Left ventricle myocardium inferior (tissue), 1 donor: ENCODE data around the gene NFYA. TPM values are rescaled to one million over a fixed set of nuclear protein-coding genes. Genes with fewer than 3 reads are reported as not detected.
A peak's percentile ranks its signal among the peaks of the same experiment; 100 is the strongest.

Source experiments
- DNase-seq: peaks from one replicate; pipeline ENCODE4 v3.0.0-alpha.2; 2020
- H3K27ac ChIP-seq: fragments of 200-600 bp; replicated peaks from 2 replicates; pipeline ENCODE4 v1.8.0; 2021
- H3K27me3 ChIP-seq: fragments of 200-600 bp; 2 replicates; pipeline ENCODE4 v1.8.0; 2021; ENCODE audit warnings: low read depth
- H3K36me3 ChIP-seq: fragments of 200-600 bp; 2 replicates; pipeline ENCODE4 v1.8.0; 2021
- H3K4me1 ChIP-seq: fragments of 200-600 bp; 2 replicates; pipeline ENCODE4 v1.8.0; 2021
- H3K4me3 ChIP-seq: fragments of 200-600 bp; 2 replicates; pipeline ENCODE4 v1.8.0; 2021; ENCODE audit warnings: mild to moderate bottlenecking, moderate library complexity
- H3K9me3 ChIP-seq: fragments of 200-600 bp; replicated peaks from 2 replicates; pipeline ENCODE4 v1.8.0; 2021
- intact Hi-C: fragments of 100-400 bp; cut with micrococcal nuclease; formaldehyde crosslinking; loops from one replicate; pipeline ENCODE4 v1.11.0; 2022
- total RNA-seq: library from RNA; stranded (reverse); fragmentation: NEBNext Ultra II Directional; extraction: Animal tissue kit (Norgen Biotek cat#: 25700); gene quantifications from one replicate; pipeline ENCODE4 v1.2.1, GENCODE V29; 2021
- TF ChIP-seq, protein P1 (sequence below): fragments of 200-600 bp; IDR thresholded peaks from 2 replicates; pipeline ENCODE4 v1.8.0; 2021; ENCODE audit warnings: antibody characterized with exemption, mild to moderate bottlenecking, borderline replicate concordance
- donor health status: DM: no; HTN: yes; CAD: no; lungs with severe emphysema.

Gene NFYA
- total RNA-seq, 1 donor from 2014 or later: 12.5 TPM

DNA sequence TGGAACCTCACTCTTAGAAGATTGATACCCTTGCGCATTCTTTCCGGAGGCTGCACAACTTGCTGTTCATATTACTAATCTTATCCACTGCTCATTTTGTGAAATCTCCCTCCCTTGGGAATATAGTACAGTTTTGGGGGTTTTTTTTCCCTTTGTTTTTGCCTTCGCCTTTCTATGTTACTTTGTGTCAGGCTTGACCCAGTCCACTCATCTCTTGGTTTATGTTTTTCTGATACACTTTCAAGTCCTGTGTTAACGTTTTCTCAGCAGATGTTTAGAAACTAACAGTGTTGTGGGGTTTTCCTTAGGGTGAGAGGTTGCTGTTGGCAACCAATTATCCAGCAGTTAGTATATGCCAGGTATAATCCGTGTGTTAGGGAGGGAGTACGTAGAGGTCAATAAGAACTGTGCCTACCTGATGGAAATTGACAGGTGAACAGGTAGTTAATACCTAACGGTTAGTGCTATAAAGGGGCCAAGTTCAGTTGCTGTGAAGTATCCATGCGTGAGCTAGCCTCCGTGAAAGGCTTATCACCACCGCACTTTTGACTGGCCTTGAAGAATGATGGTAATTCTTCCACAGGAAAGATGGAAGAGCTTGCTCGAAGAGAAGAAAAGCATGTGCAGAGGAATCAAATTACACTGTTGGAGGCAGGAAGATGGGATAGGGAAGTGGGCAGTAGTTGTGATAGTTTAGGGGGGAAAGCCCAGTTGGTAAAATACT is 1.4 kb downstream of the NFYA start:
- Histone ChIP-seq H3K27me3 (no peaks in the 10 kb centered on the region), H3K4me3 (peak overlapping the region; percentile 94), H3K27ac (peak overlapping the region; percentile 99), H3K9me3 (no peaks in the 10 kb centered on the region), H3K4me1 (peaks cover 52% of the 10 kb centered on the region), H3K36me3 (peaks cover 11% of the 10 kb centered on the region)
- intact Hi-C loops: no loop called here
- TF ChIP-seq, protein P1, sequence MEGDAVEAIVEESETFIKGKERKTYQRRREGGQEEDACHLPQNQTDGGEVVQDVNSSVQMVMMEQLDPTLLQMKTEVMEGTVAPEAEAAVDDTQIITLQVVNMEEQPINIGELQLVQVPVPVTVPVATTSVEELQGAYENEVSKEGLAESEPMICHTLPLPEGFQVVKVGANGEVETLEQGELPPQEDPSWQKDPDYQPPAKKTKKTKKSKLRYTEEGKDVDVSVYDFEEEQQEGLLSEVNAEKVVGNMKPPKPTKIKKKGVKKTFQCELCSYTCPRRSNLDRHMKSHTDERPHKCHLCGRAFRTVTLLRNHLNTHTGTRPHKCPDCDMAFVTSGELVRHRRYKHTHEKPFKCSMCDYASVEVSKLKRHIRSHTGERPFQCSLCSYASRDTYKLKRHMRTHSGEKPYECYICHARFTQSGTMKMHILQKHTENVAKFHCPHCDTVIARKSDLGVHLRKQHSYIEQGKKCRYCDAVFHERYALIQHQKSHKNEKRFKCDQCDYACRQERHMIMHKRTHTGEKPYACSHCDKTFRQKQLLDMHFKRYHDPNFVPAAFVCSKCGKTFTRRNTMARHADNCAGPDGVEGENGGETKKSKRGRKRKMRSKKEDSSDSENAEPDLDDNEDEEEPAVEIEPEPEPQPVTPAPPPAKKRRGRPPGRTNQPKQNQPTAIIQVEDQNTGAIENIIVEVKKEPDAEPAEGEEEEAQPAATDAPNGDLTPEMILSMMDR: no peak
- DNase-seq: no peak

DNA sequence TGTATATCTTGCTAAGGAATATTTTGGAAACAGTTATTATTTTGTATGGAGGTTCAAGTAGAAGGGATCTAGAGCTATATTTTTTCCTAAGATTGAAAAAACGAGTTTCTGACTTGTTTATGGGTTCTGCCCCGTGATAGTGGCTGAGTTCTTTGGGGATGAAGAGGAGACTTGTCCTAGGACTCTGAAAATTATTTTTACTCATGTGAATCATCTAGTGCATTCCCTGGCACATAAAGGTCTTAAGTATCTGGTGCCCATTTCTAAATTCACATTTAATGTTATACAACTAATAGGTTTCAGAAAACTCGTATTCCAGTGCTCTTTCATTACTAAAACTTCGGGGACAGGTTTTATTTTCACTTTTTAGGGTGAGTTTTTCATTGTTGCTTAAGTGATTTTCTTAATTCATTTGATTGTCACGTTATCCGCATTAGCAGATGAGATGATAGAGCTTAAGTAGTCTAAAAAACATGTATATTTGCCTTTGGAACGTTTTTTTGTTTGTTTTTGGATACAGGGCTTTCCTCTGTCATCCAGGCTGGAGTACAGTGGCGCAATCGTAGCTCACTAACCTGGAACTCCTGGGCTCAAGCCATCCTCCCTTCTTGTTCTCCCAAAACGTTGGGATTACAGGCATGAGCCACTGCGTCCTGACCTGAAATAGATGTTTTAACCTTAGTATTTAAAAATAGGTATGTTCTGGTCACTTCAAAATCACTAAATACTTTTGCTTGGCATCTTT is 2.1 kb downstream of the NFYA start:
- intact Hi-C loops: no loop called here
- TF ChIP-seq, protein P1: no peak
- no peak for DNase-seq
- Histone ChIP-seq H3K36me3 (peaks cover 12% of the 10 kb centered on the region), H3K27me3 (no peaks in the 10 kb centered on the region), H3K27ac (peak overlapping the region; percentile 99), H3K9me3 (no peaks in the 10 kb centered on the region), H3K4me3 (peak overlapping the region; percentile 94), H3K4me1 (peaks cover 52% of the 10 kb centered on the region)

DNA sequence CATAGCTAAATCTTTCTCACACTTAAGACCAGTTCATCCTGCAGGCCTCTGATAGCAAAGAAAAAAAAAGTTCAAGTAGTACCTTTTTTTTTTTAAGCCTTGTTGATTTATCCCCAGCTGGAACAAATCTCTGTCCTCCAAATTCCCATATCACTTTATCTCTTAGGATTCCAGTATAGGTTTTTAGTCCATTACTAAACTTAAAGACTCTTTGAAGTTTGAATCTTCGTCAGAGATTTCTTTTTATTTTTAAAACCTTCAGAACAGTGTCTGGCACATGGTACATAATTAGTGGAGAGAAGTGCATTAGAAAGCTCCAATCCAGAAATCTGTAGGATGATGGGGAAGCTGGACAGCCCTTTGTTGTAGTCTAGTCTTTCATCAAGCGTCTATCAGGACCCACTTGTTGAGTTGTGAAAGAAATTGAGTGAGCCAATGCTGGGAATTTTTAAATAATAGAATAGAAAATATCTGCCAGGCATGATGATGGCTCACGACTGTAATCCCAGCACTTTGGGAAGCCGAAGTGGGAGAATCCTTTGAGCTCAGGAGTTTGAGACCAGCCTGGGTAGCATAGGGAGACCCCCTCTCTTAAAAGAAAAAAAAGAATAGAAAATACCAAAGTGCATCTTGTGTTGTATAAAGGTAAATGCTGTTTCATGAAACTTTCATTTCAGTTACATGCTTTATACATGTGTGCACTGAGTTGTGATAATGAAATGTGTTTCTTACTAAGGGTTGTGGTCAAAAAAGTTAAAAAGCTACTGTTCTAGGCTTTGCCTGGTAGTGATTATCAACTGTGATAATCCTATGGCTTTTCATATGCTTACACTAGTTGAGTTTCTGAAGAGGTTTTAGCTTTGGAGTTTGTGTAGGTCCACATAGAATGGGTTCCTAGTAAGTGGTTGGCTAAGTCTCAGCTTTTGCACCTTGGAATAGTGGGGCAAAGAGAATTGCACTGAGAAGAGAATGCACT is 3.2 kb downstream of the NFYA start:
- Histone ChIP-seq H3K4me1 (peaks cover 48% of the 10 kb centered on the region), H3K4me3 (no peak overlapping the region), H3K27ac (peak overlapping the region; percentile 99), H3K27me3 (no peaks in the 10 kb centered on the region), H3K36me3 (peaks cover 23% of the 10 kb centered on the region), H3K9me3 (no peaks in the 10 kb centered on the region)
- intact Hi-C loops: no loop called here
- no peak for DNase-seq
- TF ChIP-seq, protein P1: no peak

DNA sequence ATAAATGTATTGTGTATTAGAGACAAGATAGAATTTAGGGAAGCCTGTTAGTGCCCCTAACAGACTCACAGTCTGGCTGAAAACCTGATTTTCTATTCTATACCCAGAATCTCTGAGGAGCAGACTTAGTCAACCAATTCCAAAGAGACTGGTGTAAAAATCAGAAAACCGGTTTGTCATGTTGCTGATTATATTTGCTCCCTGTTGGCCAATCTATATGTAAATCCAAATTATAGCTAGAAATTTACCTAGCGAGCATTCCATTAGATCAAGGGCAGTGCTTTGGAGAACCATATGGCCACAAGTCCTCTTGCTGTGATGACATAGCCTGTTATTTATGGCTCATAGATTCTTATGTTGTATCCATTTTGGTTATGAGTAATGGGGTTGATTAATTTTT is 4.8 kb downstream of the NFYA start:
- Histone ChIP-seq H3K9me3 (no peaks in the 10 kb centered on the region), H3K27ac (no peak overlapping the region), H3K27me3 (no peaks in the 10 kb centered on the region), H3K4me1 (peaks cover 41% of the 10 kb centered on the region), H3K4me3 (no peak overlapping the region), H3K36me3 (peaks cover 31% of the 10 kb centered on the region)
- intact Hi-C loops: no loop called here
- no peak for DNase-seq
- TF ChIP-seq, protein P1: no peak

DNA sequence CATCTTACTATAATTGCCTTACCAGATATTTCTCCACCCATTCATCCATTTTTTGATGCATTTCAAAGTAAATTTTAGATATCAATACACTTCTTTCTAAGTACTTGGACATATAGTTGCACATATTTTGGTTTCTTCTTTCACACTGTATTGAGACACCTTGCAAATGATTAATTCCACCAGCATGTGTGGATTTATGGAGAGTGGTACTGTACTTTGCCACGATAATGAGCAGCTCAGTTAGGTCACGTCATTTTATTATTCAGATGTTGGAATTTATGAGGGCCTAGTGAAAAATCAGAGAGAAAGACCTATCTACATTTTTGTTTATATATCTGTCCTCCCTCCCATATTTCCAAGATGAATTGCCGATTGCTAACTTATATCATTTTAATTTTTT is 5.3 kb downstream of the NFYA start:
- Histone ChIP-seq H3K27me3 (no peaks in the 10 kb centered on the region), H3K4me1 (peaks cover 40% of the 10 kb centered on the region), H3K9me3 (no peaks in the 10 kb centered on the region), H3K4me3 (no peak overlapping the region), H3K36me3 (peaks cover 36% of the 10 kb centered on the region), H3K27ac (no peak overlapping the region)
- no peak for DNase-seq
- TF ChIP-seq, protein P1: no peak
- intact Hi-C loops: no loop called here
